A549 treated with AZD9567 at 1 μM for 4 hours (cell line): Measurements from ENCODE around the gene HSD17B8. TPM values are rescaled to one million over a fixed set of nuclear protein-coding genes. Genes with fewer than 3 reads are reported as not detected.

ENCODE experiments used
- total RNA-seq: library from RNA; stranded (reverse); fragments of 200-300 nt; extraction: Qiagen RNA extraction; gene quantifications from 5 replicates; pipeline ENCODE4 v1.2.3, GENCODE V29; 2022; ENCODE audit not compliant: insufficient read depth

The HSD17B8 gene
- total RNA-seq, result 10.8 to 16.7 TPM (median 15.0 TPM) in 5 replicates

GRCh38 chr6:33204415-33205190, at the start of gene HSD17B8:
Gene HSD17B8 (plus strand): TSS chr6:33204655. CDS start chr6:33204669, 14 bp downstream.

GRCh38 chr6:33192105-33192646, 12.3 kb upstream of the HSD17B8 start, which contains the start of gene COL11A2:
Gene COL11A2 (minus strand): TSS chr6:33192467. CDS start chr6:33192240, 227 bp downstream.

GRCh38 chr6:33200219-33201146, 4.0 kb upstream of the HSD17B8 start, which contains the start of the genes RXRB and SLC39A7:
Gene RXRB (minus strand): TSS chr6:33200665. CDS start chr6:33200476, 189 bp downstream.
Gene SLC39A7 (plus strand): TSS chr6:33200867. CDS start chr6:33201246, 379 bp downstream.

GRCh38 chr6:33208091-33208967, 3.9 kb downstream of the HSD17B8 start, which contains the start of gene RING1:
Gene RING1 (plus strand): TSS chr6:33208500. CDS start chr6:33208823, 323 bp downstream.

Other genes with a start within 250 kb of the HSD17B8 start
- 143 to 170 TPM (median 152 TPM) in 5 replicates for gene BRD2, start 236.1 kb upstream of the HSD17B8 start, total RNA-seq
- gene HLA-DOA, start 195.1 kb upstream of the HSD17B8 start, total RNA-seq, result 0.02 TPM in 1 of 5 replicates, not detected in the others
- gene HLA-DPA1, start 131.0 kb upstream of the HSD17B8 start, total RNA-seq, result not detected in 5 replicates
- not detected in 5 replicates for gene HLA-DPB1, start 128.7 kb upstream of the HSD17B8 start, total RNA-seq
- 0.89 to 1.1 TPM (median 0.94 TPM) in 4 of 5 replicates, not detected in the other for gene COL11A2, start 12.2 kb upstream of the HSD17B8 start, total RNA-seq
- 14.1 to 22.0 TPM (median 20.4 TPM) in 5 replicates for gene RXRB, start 4.0 kb upstream of the HSD17B8 start, total RNA-seq
- gene SLC39A7, start 3.8 kb upstream of the HSD17B8 start, total RNA-seq, result 101 to 107 TPM (median 106 TPM) in 5 replicates
- gene RING1, start 3.8 kb downstream of the HSD17B8 start, total RNA-seq, result 15.2 to 26.0 TPM (median 25.6 TPM) in 5 replicates
- gene VPS52, start 67.2 kb downstream of the HSD17B8 start, total RNA-seq, result 15.0 to 20.1 TPM (median 16.3 TPM) in 5 replicates
- gene RPS18, start 67.4 kb downstream of the HSD17B8 start, total RNA-seq, result 1,729 to 2,702 TPM (median 2,628 TPM) in 5 replicates
- gene B3GALT4, start 72.5 kb downstream of the HSD17B8 start, total RNA-seq, result 0.46 to 0.59 TPM (median 0.54 TPM) in 4 of 5 replicates, not detected in the other
- gene WDR46, start 84.6 kb downstream of the HSD17B8 start, total RNA-seq, result 47.5 to 58.2 TPM (median 55.0 TPM) in 5 replicates
- gene PFDN6, start 84.9 kb downstream of the HSD17B8 start, total RNA-seq, result 98.9 to 131 TPM (median 107 TPM) in 5 replicates
- gene RGL2, start 94.3 kb downstream of the HSD17B8 start, total RNA-seq, result 11.4 to 13.9 TPM (median 11.8 TPM) in 5 replicates
- 28.4 to 44.0 TPM (median 33.9 TPM) in 5 replicates for gene TAPBP, start 109.4 kb downstream of the HSD17B8 start, total RNA-seq
- 1.5 to 3.7 TPM (median 3.5 TPM) in 5 replicates for gene ZBTB22, start 113.1 kb downstream of the HSD17B8 start, total RNA-seq
- gene DAXX, start 118.3 kb downstream of the HSD17B8 start, total RNA-seq, result 31.5 to 37.6 TPM (median 34.9 TPM) in 5 replicates
- 43.3 to 46.6 TPM (median 43.8 TPM) in 5 replicates for gene KIFC1, start 187.2 kb downstream of the HSD17B8 start, total RNA-seq
- 13.7 to 17.4 TPM (median 16.2 TPM) in 5 replicates for gene PHF1, start 206.4 kb downstream of the HSD17B8 start, total RNA-seq
- gene CUTA, start 213.5 kb downstream of the HSD17B8 start, total RNA-seq, result 136 to 221 TPM (median 194 TPM) in 5 replicates
- 3.1 to 5.6 TPM (median 4.3 TPM) in 5 replicates for gene SYNGAP1, start 215.4 kb downstream of the HSD17B8 start, total RNA-seq
- gene ZBTB9, start 249.9 kb downstream of the HSD17B8 start, total RNA-seq, result 12.0 to 26.4 TPM (median 12.9 TPM) in 5 replicates